ENCODE data around the gene NXN.

Gene NXN

GRCh38 chr17:1005361-1005946 lies 25.9 kb upstream of the NXN start:
- H3K4me1 ChIP-seq (ENCODE audit: control insufficient read depth, insufficient read depth, low read length): no peaks in the 10 kb centered on the region
- no peak overlapping the region for H3K9ac ChIP-seq (ENCODE audit: low read length)
- peaks cover 59% of the 10 kb centered on the region for H3K36me3 ChIP-seq (ENCODE audit: control insufficient read depth, insufficient read depth, low read length)
- H3K27me3 ChIP-seq (ENCODE audit: control insufficient read depth, insufficient read depth, low read length): no peaks in the 10 kb centered on the region
- H3K27ac ChIP-seq (ENCODE audit: low read depth, low read length): no peak overlapping the region
- no peak overlapping the region for H3K4me3 ChIP-seq (ENCODE audit: low read depth, low read length)
- H3K9me3 ChIP-seq (ENCODE audit: control insufficient read depth, insufficient read depth, low read depth, low read length): no peaks in the 10 kb centered on the region

- H3K4me1 ChIP-seq (ENCODE audit: control insufficient read depth, insufficient read depth, low read length): no peaks in the 10 kb centered on the region
- no peak overlapping the region for H3K9ac ChIP-seq (ENCODE audit: low read length)
- peaks cover 58% of the 10 kb centered on the region for H3K36me3 ChIP-seq (ENCODE audit: control insufficient read depth, insufficient read depth, low read length)
- H3K4me3 ChIP-seq (ENCODE audit: low read depth, low read length): no peak overlapping the region
- no peaks in the 10 kb centered on the region for H3K27me3 ChIP-seq (ENCODE audit: control insufficient read depth, insufficient read depth, low read length)
- no peak overlapping the region for H3K27ac ChIP-seq (ENCODE audit: low read depth, low read length)
- H3K9me3 ChIP-seq (ENCODE audit: control insufficient read depth, insufficient read depth, low read depth, low read length): no peaks in the 10 kb centered on the region
Observed at GRCh38 chr17:1004769-1005295, 25.3 kb upstream of the NXN start.

- Histone ChIP-seq H3K27ac (ENCODE audit: low read depth, low read length) (no peak overlapping the region), H3K9ac (ENCODE audit: low read length) (no peak overlapping the region), H3K9me3 (ENCODE audit: control insufficient read depth, insufficient read depth, low read depth, low read length) (no peaks in the 10 kb centered on the region), H3K36me3 (ENCODE audit: control insufficient read depth, insufficient read depth, low read length) (peaks cover 62% of the 10 kb centered on the region), H3K4me3 (ENCODE audit: low read depth, low read length) (no peak overlapping the region), H3K4me1 (ENCODE audit: control insufficient read depth, insufficient read depth, low read length) (no peaks in the 10 kb centered on the region), H3K27me3 (ENCODE audit: control insufficient read depth, insufficient read depth, low read length) (no peaks in the 10 kb centered on the region)
Observed at GRCh38 chr17:1003972-1004768, 24.6 kb upstream of the NXN start.

- Histone ChIP-seq H3K27ac (ENCODE audit: low read depth, low read length) (no peak overlapping the region), H3K9ac (ENCODE audit: low read length) (no peak overlapping the region), H3K4me3 (ENCODE audit: low read depth, low read length) (no peak overlapping the region)
Observed at GRCh38 chr17:1003633-1003971, 24.0 kb upstream of the NXN start.

GRCh38 chr17:1002771-1003555 lies 23.4 kb upstream of the NXN start:
- Histone ChIP-seq H3K27me3 (ENCODE audit: control insufficient read depth, insufficient read depth, low read length) (no peaks in the 10 kb centered on the region), H3K9me3 (ENCODE audit: control insufficient read depth, insufficient read depth, low read depth, low read length) (no peaks in the 10 kb centered on the region), H3K9ac (ENCODE audit: low read length) (no peak overlapping the region), H3K4me1 (ENCODE audit: control insufficient read depth, insufficient read depth, low read length) (peaks cover 2% of the 10 kb centered on the region; the same call in 1 of the 2 replicates), H3K4me3 (ENCODE audit: low read depth, low read length) (no peak overlapping the region), H3K27ac (ENCODE audit: low read depth, low read length) (no peak overlapping the region), H3K36me3 (ENCODE audit: control insufficient read depth, insufficient read depth, low read length) (peaks cover 62% of the 10 kb centered on the region)

More at GRCh38 chr17:1003633-1003971, 24.0 kb upstream of the NXN start:
- no peaks in the 10 kb centered on the region for H3K4me1 ChIP-seq (ENCODE audit: control insufficient read depth, insufficient read depth, low read length)
- H3K27me3 ChIP-seq (ENCODE audit: control insufficient read depth, insufficient read depth, low read length): no peaks in the 10 kb centered on the region
- H3K9me3 ChIP-seq (ENCODE audit: control insufficient read depth, insufficient read depth, low read depth, low read length): no peaks in the 10 kb centered on the region
- peaks cover 62% of the 10 kb centered on the region for H3K36me3 ChIP-seq (ENCODE audit: control insufficient read depth, insufficient read depth, low read length)

- no peak overlapping the region for H3K4me3 ChIP-seq (ENCODE audit: low read depth, low read length)
- H3K9ac ChIP-seq (ENCODE audit: low read length): no peak overlapping the region
- H3K9me3 ChIP-seq (ENCODE audit: control insufficient read depth, insufficient read depth, low read depth, low read length): no peaks in the 10 kb centered on the region
- peaks cover 59% of the 10 kb centered on the region for H3K36me3 ChIP-seq (ENCODE audit: control insufficient read depth, insufficient read depth, low read length)
- no peaks in the 10 kb centered on the region for H3K27me3 ChIP-seq (ENCODE audit: control insufficient read depth, insufficient read depth, low read length)
- peaks cover 5% of the 10 kb centered on the region; the same call in 1 of the 2 replicates for H3K4me1 ChIP-seq (ENCODE audit: control insufficient read depth, insufficient read depth, low read length)
- H3K27ac ChIP-seq (ENCODE audit: low read depth, low read length): no peak overlapping the region
Observed at GRCh38 chr17:1002412-1002753, 22.8 kb upstream of the NXN start.

- H3K27ac ChIP-seq (ENCODE audit: low read depth, low read length): no peak overlapping the region
- peaks cover 5% of the 10 kb centered on the region; the same call in 1 of the 2 replicates for H3K4me1 ChIP-seq (ENCODE audit: control insufficient read depth, insufficient read depth, low read length)
- no peaks in the 10 kb centered on the region for H3K27me3 ChIP-seq (ENCODE audit: control insufficient read depth, insufficient read depth, low read length)
- H3K9me3 ChIP-seq (ENCODE audit: control insufficient read depth, insufficient read depth, low read depth, low read length): no peaks in the 10 kb centered on the region
- no peak overlapping the region for H3K9ac ChIP-seq (ENCODE audit: low read length)
- no peak overlapping the region for H3K4me3 ChIP-seq (ENCODE audit: low read depth, low read length)
- H3K36me3 ChIP-seq (ENCODE audit: control insufficient read depth, insufficient read depth, low read length): peaks cover 57% of the 10 kb centered on the region
Observed at GRCh38 chr17:1001640-1002411, 22.2 kb upstream of the NXN start.

GRCh38 chr17:1000597-1001461 lies 21.3 kb upstream of the NXN start:
- no peaks in the 10 kb centered on the region for H3K9me3 ChIP-seq (ENCODE audit: control insufficient read depth, insufficient read depth, low read depth, low read length)
- no peak overlapping the region for H3K27ac ChIP-seq (ENCODE audit: low read depth, low read length)
- no peak overlapping the region for H3K4me3 ChIP-seq (ENCODE audit: low read depth, low read length)
- H3K36me3 ChIP-seq (ENCODE audit: control insufficient read depth, insufficient read depth, low read length): peaks cover 55% of the 10 kb centered on the region
- peaks cover 5% of the 10 kb centered on the region; the same call in 1 of the 2 replicates for H3K4me1 ChIP-seq (ENCODE audit: control insufficient read depth, insufficient read depth, low read length)
- H3K27me3 ChIP-seq (ENCODE audit: control insufficient read depth, insufficient read depth, low read length): no peaks in the 10 kb centered on the region
- H3K9ac ChIP-seq (ENCODE audit: low read length): no peak overlapping the region

- peaks cover 39% of the 10 kb centered on the region for H3K36me3 ChIP-seq (ENCODE audit: control insufficient read depth, insufficient read depth, low read length)
- H3K4me3 ChIP-seq (ENCODE audit: low read depth, low read length): peak overlapping the region; percentile 96
- H3K27me3 ChIP-seq (ENCODE audit: control insufficient read depth, insufficient read depth, low read length): no peaks in the 10 kb centered on the region
- H3K4me1 ChIP-seq (ENCODE audit: control insufficient read depth, insufficient read depth, low read length): peaks cover 5% of the 10 kb centered on the region; the same call in 1 of the 2 replicates
- H3K9ac ChIP-seq (ENCODE audit: low read length): no peak overlapping the region
- no peaks in the 10 kb centered on the region for H3K9me3 ChIP-seq (ENCODE audit: control insufficient read depth, insufficient read depth, low read depth, low read length)
- no peak overlapping the region for H3K27ac ChIP-seq (ENCODE audit: low read depth, low read length)
Observed at GRCh38 chr17:998111-998510, 18.5 kb upstream of the NXN start.

Measured in HUES6 (cell line).